NCI-H2107 (cell line): ENCODE data around the gene PCLAF.
"Not testable (repeated sequence)": the region's sequence is repeated elsewhere in the genome, so short reads cannot be mapped to it uniquely, and the experiment has no call there.

Source experiments
- DNase-seq: peaks from one replicate; lab custom pipeline; 2025; lab: John Stamatoyannopoulos, UW

Gene PCLAF

GRCh38 chr15:64381000-64381751 is at the start of gene PCLAF:
Gene PCLAF (minus strand): TSS chr15:64381441. CDS start chr15:64381371, 70 bp downstream.
- peak; percentile 72 for DNase-seq

- peak; percentile 59 for DNase-seq
Observed at GRCh38 chr15:64430000-64430735, 48.9 kb upstream of the PCLAF start.

- DNase-seq, result no peak
Observed at GRCh38 chr15:64429448-64429847, 48.2 kb upstream of the PCLAF start.

GRCh38 chr15:64426845-64427465 is 45.7 kb upstream of the PCLAF start:
- no peak for DNase-seq

- DNase-seq, result no peak
Observed at GRCh38 chr15:64425221-64425620, 44.0 kb upstream of the PCLAF start.

- DNase-seq, result no peak
Observed at GRCh38 chr15:64423970-64424369, 42.7 kb upstream of the PCLAF start.

- no peak for DNase-seq
Observed at GRCh38 chr15:64422697-64423096, 41.5 kb upstream of the PCLAF start.

- DNase-seq, result no peak
Observed at GRCh38 chr15:64412216-64412615, 31.0 kb upstream of the PCLAF start.

- DNase-seq, result no peak
Observed at GRCh38 chr15:64400583-64400982, 19.3 kb upstream of the PCLAF start.

GRCh38 chr15:64398575-64398974 is 17.3 kb upstream of the PCLAF start:
- DNase-seq, result no peak

- no peak for DNase-seq
Observed at GRCh38 chr15:64396789-64397188, 15.5 kb upstream of the PCLAF start.

GRCh38 chr15:64392471-64392870 is 11.2 kb upstream of the PCLAF start:
- DNase-seq, result not testable (repeated sequence)

- no peak for DNase-seq
Observed at GRCh38 chr15:64389036-64389435, 7.8 kb upstream of the PCLAF start.

GRCh38 chr15:64387562-64388168 is 6.4 kb upstream of the PCLAF start, which contains the start of gene TRIP4:
Gene TRIP4 (plus strand): TSS chr15:64387836. CDS start chr15:64387864, 28 bp downstream.
- DNase-seq, result peak; percentile 86

GRCh38 chr15:64386291-64386690 is 5.0 kb upstream of the PCLAF start:
- no peak for DNase-seq

GRCh38 chr15:64383760-64384159 is 2.5 kb upstream of the PCLAF start:
- DNase-seq, result no peak

- DNase-seq, result not testable (repeated sequence)
Observed at GRCh38 chr15:64380130-64380870, 941 bp downstream of the PCLAF start.

GRCh38 chr15:64379216-64379960 is 1.9 kb downstream of the PCLAF start:
- DNase-seq, result no peak

- DNase-seq, result no peak
Observed at GRCh38 chr15:64373360-64373759, 7.9 kb downstream of the PCLAF start.

- not testable (repeated sequence) for DNase-seq
Observed at GRCh38 chr15:64371383-64371782, 9.9 kb downstream of the PCLAF start.

- DNase-seq, result no peak
Observed at GRCh38 chr15:64369078-64369607, 12.1 kb downstream of the PCLAF start.
